GM20000 (cell line): ENCODE results near the gene IDH3A.
A peak's percentile ranks its signal among the peaks of the same experiment; 100 is the strongest.

Source experiments
- DNase-seq: peaks from one replicate; pipeline ENCODE4 v3.0.0; 2012; ENCODE audit warnings: low spot score
- CTCF ChIP-seq: IDR thresholded peaks from 2 replicates; pipeline ENCODE4 v1.5.1; 2012; ENCODE audit warnings: mild to moderate bottlenecking, control low read depth; ENCODE audit errors: extremely low read depth, missing control alignments

The IDH3A gene

DNA sequence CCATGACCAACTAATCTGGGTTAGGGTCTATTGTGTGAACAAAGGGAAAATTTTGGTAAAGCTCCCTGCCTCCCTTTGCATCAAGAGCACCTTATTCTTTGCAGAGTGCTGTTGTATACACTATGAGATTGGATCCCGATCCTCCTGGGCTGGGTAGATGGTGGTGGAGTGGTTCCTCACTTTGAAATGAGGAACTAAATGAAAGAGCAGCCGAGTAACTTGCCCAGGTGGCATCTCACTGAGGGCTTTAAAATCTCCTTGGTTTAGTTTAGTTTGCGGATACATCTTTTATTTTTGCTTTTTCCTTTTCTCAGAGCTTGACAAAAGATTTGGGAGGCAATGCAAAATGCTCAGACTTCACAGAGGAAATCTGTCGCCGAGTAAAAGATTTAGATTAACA lies 19.4 kb downstream of the IDH3A start:
- DNase-seq, result no peak
- TF ChIP-seq CTCF, result no peak

DNA sequence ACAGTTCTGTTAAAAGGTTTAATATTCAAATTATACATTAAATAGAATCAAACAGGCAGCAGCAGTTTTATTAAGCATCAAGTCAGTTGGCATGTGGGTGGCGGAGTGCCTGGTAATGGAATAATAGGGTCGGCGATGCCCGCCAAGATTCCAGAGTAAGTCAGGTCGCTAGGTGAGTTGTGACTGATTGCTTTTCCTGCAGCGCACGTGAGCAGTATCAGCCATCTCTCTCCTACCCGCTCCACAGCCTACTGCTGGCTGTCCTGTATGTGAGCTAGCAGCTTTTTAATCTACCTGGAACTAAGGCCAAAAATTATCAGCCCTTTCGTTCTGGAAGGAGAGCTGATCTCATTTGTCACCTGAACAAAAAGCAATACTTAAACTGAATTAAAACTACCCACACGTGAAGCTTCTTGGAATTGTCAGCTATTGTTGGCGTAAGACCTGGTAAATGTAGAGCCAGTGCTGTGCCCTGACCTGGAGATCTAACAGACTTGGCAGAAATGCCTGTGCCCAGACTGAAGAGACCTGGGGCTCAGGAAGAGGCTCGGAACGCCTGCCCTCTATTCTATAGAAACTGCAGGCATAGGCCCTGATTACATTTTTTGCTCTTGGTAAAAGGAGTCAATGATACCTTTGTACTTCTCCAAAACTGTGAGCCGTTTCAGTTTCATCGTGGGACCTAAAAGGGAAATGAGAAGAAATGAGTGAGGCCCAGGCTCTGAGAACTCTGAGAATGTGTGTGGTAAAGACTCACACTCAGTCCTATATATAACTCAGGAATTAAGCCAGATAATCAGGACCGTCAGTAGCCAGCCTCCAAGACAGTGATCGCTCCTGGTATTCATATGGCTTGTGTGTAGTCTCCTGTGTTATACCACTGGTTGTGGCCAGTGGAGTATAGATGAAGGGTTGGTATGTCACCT lies 21.9 kb downstream of the IDH3A start:
- DNase-seq, result peak; percentile 56
- TF ChIP-seq CTCF, result no peak

DNA sequence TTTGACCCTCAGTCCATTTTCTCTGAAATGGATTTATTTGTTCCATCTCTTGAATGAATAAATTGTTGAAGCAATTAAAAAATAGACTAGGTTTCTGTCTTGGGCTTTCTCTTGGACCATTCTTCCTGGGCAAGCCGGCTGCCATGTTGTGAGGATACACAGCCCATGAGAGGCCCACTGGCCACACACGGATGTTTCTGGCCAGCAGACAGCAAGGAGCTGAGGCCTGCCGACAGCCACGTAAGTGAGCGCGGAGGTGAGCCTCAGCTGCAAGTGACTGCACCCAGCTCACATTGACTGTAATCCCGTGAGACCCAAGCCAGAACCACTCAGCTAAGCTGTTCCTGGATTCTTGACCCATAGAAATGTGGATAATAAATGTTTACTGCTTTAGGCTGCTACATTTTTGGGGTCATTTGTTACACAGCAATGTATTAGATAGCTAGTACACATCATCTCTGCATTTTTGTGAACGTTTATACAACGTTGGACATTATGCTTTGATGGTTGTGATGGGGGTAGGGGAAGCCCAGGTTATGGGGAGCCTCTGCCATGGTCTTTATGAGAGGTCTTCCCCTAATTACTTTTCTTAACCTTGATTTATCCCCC lies 22.8 kb downstream of the IDH3A start:
- TF ChIP-seq CTCF, result no peak
- DNase-seq, result no peak

- no peak for DNase-seq
- TF ChIP-seq CTCF, result no peak
Measured at GRCh38 chr15:78174401-78174800, 25.2 kb downstream of the IDH3A start.

GRCh38 chr15:78175330-78175729 lies 26.2 kb downstream of the IDH3A start:
- no peak for DNase-seq
- TF ChIP-seq CTCF, result no peak

- peak; percentile 58 for DNase-seq
- peak; percentile 52 for TF ChIP-seq CTCF
Measured at GRCh38 chr15:78177447-78177873, 28.3 kb downstream of the IDH3A start.

DNA sequence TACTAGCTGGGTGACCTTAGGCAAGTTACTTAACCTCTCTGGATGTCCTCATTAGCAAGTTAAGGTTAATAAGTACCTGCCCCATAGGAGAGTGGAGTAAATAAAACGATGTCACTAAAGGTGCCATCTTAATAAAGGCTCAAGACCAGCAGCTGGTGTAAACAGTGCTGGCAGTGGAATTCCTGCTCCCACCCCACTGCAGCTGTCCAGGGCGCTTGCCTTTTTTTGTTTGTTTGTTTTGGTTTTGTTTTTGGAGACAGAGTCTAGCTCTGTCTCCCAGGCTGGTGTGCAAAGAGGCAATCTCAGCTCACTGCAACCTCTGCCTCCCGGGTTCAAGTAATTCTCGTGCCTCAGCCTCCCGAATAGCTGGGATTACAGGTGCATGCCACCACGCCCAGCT lies 28.9 kb downstream of the IDH3A start:
- DNase-seq, result no peak
- no peak for TF ChIP-seq CTCF
